Brain microvascular endothelial cell (primary cell): ENCODE data around the gene ZNF723.
"Not testable (repeated sequence)": the region's sequence is repeated elsewhere in the genome, so short reads cannot be mapped to it uniquely, and the experiment has no call there.

Source experiments
- DNase-seq: peaks from one replicate; pipeline ENCODE4 v3.0.0-alpha.2; 2020
- H3K27ac ChIP-seq: fragments of 250-450 bp; sonication (Bioruptor Pico); 2 replicates; pipeline ENCODE4 v1.5.1; 2020; ENCODE audit warnings: mild to moderate bottlenecking, moderate library complexity
- H3K27me3 ChIP-seq: fragments of 250-450 bp; sonication (Bioruptor Pico); replicated peaks from 2 replicates; pipeline ENCODE4 v1.5.1; 2020; ENCODE audit warnings: mild to moderate bottlenecking
- H3K36me3 ChIP-seq: fragments of 250-450 bp; sonication (Bioruptor Pico); replicated peaks from 2 replicates; pipeline ENCODE4 v1.5.1; 2020; ENCODE audit warnings: mild to moderate bottlenecking
- H3K4me3 ChIP-seq: 2 replicates; pipeline ENCODE4 v1.5.1; 2011; ENCODE audit warnings: low read depth, mild to moderate bottlenecking, control low read depth, low read length, moderate library complexity
- CTCF ChIP-seq: IDR thresholded peaks from 2 replicates; pipeline ENCODE4 v1.5.1; 2011; ENCODE audit warnings: low read depth, mild to moderate bottlenecking, moderate library complexity, low read length, control low read depth, inconsistent platforms; ENCODE audit errors: missing control alignments
- in situ Hi-C: cut with HindIII; loops from 2 replicates; pipeline ENCODE4 v1.10.0; 2017; ENCODE audit warnings: low sequenced_read_pairs, low pct_ligation_motif_present

Gene ZNF723

GRCh38 chr19:22832031-22832762 lies at the start of gene ZNF723:
Gene ZNF723, plus strand, starts transcription at chr19:22832291. Its CDS starts 89 bp downstream, at chr19:22832380.
- no peak for TF ChIP-seq CTCF
- Histone ChIP-seq H3K27me3 (no peaks in the 10 kb centered on the region), H3K27ac (no peak within 1 kb of the TSS), H3K36me3 (no peaks in the 10 kb centered on the region), H3K4me3 (no peak within 1 kb of the TSS)
- DNase-seq, result no peak
- in situ Hi-C loops, result no loop called here

- in situ Hi-C loops, result no loop called here
- no peaks in the 10 kb centered on the region for H3K27me3 ChIP-seq
- no peak within 1 kb of the TSS for H3K4me3 ChIP-seq
- no peak for TF ChIP-seq CTCF
- no peaks in the 10 kb centered on the region for H3K36me3 ChIP-seq
- no peak within 1 kb of the TSS for H3K27ac ChIP-seq
- no peak for DNase-seq
Measured at GRCh38 chr19:22783651-22784410, 48.3 kb upstream of the ZNF723 start, which contains the start of gene ZNF99. Gene ZNF99, minus strand, starts transcription at chr19:22784151. Its CDS starts 135 bp downstream, at chr19:22784016.

- H3K27me3 ChIP-seq, H3K27ac ChIP-seq, in situ Hi-C loops, H3K36me3 ChIP-seq, H3K4me3 ChIP-seq, DNase-seq: not testable (repeated sequence)
Measured at GRCh38 chr19:22792863-22793262, 39.2 kb upstream of the ZNF723 start.

- in situ Hi-C loops, result no loop called here
- no peak overlapping the region for H3K27ac ChIP-seq
- no peak overlapping the region for H3K4me3 ChIP-seq
- no peaks in the 10 kb centered on the region for H3K27me3 ChIP-seq
- DNase-seq, result no peak
- no peak for TF ChIP-seq CTCF
- H3K36me3 ChIP-seq, result no peaks in the 10 kb centered on the region
Measured at GRCh38 chr19:22797040-22797439, 35.1 kb upstream of the ZNF723 start.

- Histone ChIP-seq H3K27ac (no peak overlapping the region), H3K36me3 (no peaks in the 10 kb centered on the region), H3K27me3 (no peaks in the 10 kb centered on the region), H3K4me3 (no peak overlapping the region)
- TF ChIP-seq CTCF, result no peak
- DNase-seq, result no peak
- in situ Hi-C loops, result no loop called here
Measured at GRCh38 chr19:22806418-22806817, 25.7 kb upstream of the ZNF723 start.

- DNase-seq, result no peak
- Histone ChIP-seq H3K27ac (no peak overlapping the region), H3K27me3 (no peaks in the 10 kb centered on the region), H3K36me3 (no peaks in the 10 kb centered on the region), H3K4me3 (no peak overlapping the region)
- in situ Hi-C loops, result no loop called here
- TF ChIP-seq CTCF, result no peak
Measured at GRCh38 chr19:22807061-22807835, 24.8 kb upstream of the ZNF723 start.
